ENCODE results near the gene UBXN7.
A peak's percentile ranks its signal among the peaks of the same experiment; 100 is the strongest.

UBXN7 gene

GRCh38 chr3:196336319-196337145 is 95.7 kb downstream of the UBXN7 start:
- H4K20me1 ChIP-seq (ENCODE audit: insufficient read depth, low read length), result no peaks in the 10 kb centered on the region
- no peaks in the 10 kb centered on the region for H3K9me3 ChIP-seq (ENCODE audit: insufficient read depth, low read length)
- H3K27me3 ChIP-seq (ENCODE audit: low read depth, low read length), result peaks cover 23% of the 10 kb centered on the region
- no peak overlapping the region for H3K27ac ChIP-seq (ENCODE audit: low read length)
- peaks cover 8% of the 10 kb centered on the region; the same call in 1 of the 2 replicates for H3K4me1 ChIP-seq (ENCODE audit: low read length)
- no peaks in the 10 kb centered on the region for H3K36me3 ChIP-seq (replicated peaks; ENCODE audit: low read depth, low read length)
- H3K9ac ChIP-seq (ENCODE audit: low read length), result no peak overlapping the region
- no peak overlapping the region for H2AFZ ChIP-seq (ENCODE audit: low read depth, low read length)
- no peak overlapping the region for H3K4me2 ChIP-seq (ENCODE audit: low read length)
- no peak overlapping the region for H3K4me3 ChIP-seq (ENCODE audit: low read length)
- H3K79me2 ChIP-seq (ENCODE audit: low read length), result no peaks in the 10 kb centered on the region
- TF ChIP-seq CTCF (IDR thresholded peaks at IDR 0.05; ENCODE audit: low read depth, low read length) (no peak), EZH2phosphoT487 (IDR thresholded peaks at IDR 0.05; ENCODE audit: low read depth) (no peak)

GRCh38 chr3:196335503-196335948 is 96.7 kb downstream of the UBXN7 start:
- TF ChIP-seq EZH2phosphoT487 (IDR thresholded peaks at IDR 0.05; ENCODE audit: low read depth) (no peak), CTCF (IDR thresholded peaks at IDR 0.05; ENCODE audit: low read depth, low read length) (no peak)
- Histone ChIP-seq H3K9ac (ENCODE audit: low read length) (no peak overlapping the region), H3K4me3 (ENCODE audit: low read length) (peak overlapping the region; percentile 60), H3K27ac (ENCODE audit: low read length) (no peak overlapping the region), H3K4me1 (ENCODE audit: low read length) (peaks cover 8% of the 10 kb centered on the region; the same call in 1 of the 2 replicates), H3K36me3 (replicated peaks; ENCODE audit: low read depth, low read length) (no peaks in the 10 kb centered on the region), H2AFZ (ENCODE audit: low read depth, low read length) (peak overlapping the region; percentile 5; the same call in 1 of the 2 replicates), H3K4me2 (ENCODE audit: low read length) (peak overlapping the region; percentile 64), H3K79me2 (ENCODE audit: low read length) (no peaks in the 10 kb centered on the region), H3K27me3 (ENCODE audit: low read depth, low read length) (peaks cover 23% of the 10 kb centered on the region), H3K9me3 (ENCODE audit: insufficient read depth, low read length) (no peaks in the 10 kb centered on the region), H4K20me1 (ENCODE audit: insufficient read depth, low read length) (no peaks in the 10 kb centered on the region)

GRCh38 chr3:196334982-196335381 is 97.2 kb downstream of the UBXN7 start:
- H3K36me3 ChIP-seq (replicated peaks; ENCODE audit: low read depth, low read length), result no peaks in the 10 kb centered on the region
- H3K79me2 ChIP-seq (ENCODE audit: low read length), result no peaks in the 10 kb centered on the region
- H3K27ac ChIP-seq (ENCODE audit: low read length), result no peak overlapping the region
- no peak overlapping the region for H3K4me2 ChIP-seq (ENCODE audit: low read length)
- peaks cover 23% of the 10 kb centered on the region for H3K27me3 ChIP-seq (ENCODE audit: low read depth, low read length)
- H3K9ac ChIP-seq (ENCODE audit: low read length), result no peak overlapping the region
- no peaks in the 10 kb centered on the region for H4K20me1 ChIP-seq (ENCODE audit: insufficient read depth, low read length)
- no peak for TF ChIP-seq EZH2phosphoT487 (IDR thresholded peaks at IDR 0.05; ENCODE audit: low read depth)
- no peak for TF ChIP-seq CTCF (IDR thresholded peaks at IDR 0.05; ENCODE audit: low read depth, low read length)
- H3K4me3 ChIP-seq (ENCODE audit: low read length), result no peak overlapping the region
- H3K9me3 ChIP-seq (ENCODE audit: insufficient read depth, low read length), result no peaks in the 10 kb centered on the region
- H2AFZ ChIP-seq (ENCODE audit: low read depth, low read length), result no peak overlapping the region
- peaks cover 8% of the 10 kb centered on the region; the same call in 1 of the 2 replicates for H3K4me1 ChIP-seq (ENCODE audit: low read length)

- Histone ChIP-seq H3K36me3 (replicated peaks; ENCODE audit: low read depth, low read length) (no peaks in the 10 kb centered on the region), H3K9me3 (ENCODE audit: insufficient read depth, low read length) (no peaks in the 10 kb centered on the region), H3K27me3 (ENCODE audit: low read depth, low read length) (peaks cover 5% of the 10 kb centered on the region; the same call in 1 of the 2 replicates), H3K27ac (ENCODE audit: low read length) (no peak overlapping the region), H3K4me1 (ENCODE audit: low read length) (no peaks in the 10 kb centered on the region), H2AFZ (ENCODE audit: low read depth, low read length) (no peak overlapping the region), H3K79me2 (ENCODE audit: low read length) (no peaks in the 10 kb centered on the region), H4K20me1 (ENCODE audit: insufficient read depth, low read length) (no peaks in the 10 kb centered on the region), H3K4me3 (ENCODE audit: low read length) (no peak overlapping the region), H3K4me2 (ENCODE audit: low read length) (no peak overlapping the region), H3K9ac (ENCODE audit: low read length) (no peak overlapping the region)
- no peak for TF ChIP-seq CTCF (IDR thresholded peaks at IDR 0.05; ENCODE audit: low read depth, low read length)
- TF ChIP-seq EZH2phosphoT487 (IDR thresholded peaks at IDR 0.05; ENCODE audit: low read depth), result no peak
Measured at GRCh38 chr3:196332168-196332567, 100.1 kb downstream of the UBXN7 start.

All from OCI-LY3 (cell line).